Panc1 (cell line): Measurements from ENCODE around the gene PCNX2. TPM values are rescaled to one million over a fixed set of nuclear protein-coding genes. Genes with fewer than 3 reads are reported as not detected.

Experiments used
- ATAC-seq: fragments of 200-7000 bp; cut with Tn5 transposase; 2 replicates; pipeline ENCODE4 v1.9.1; 2020; ENCODE audit warnings: mild to moderate bottlenecking, moderate library complexity
- BruUV-seq: library from RNA; stranded (reverse); fragments of 400-500 nt; replicated peaks from 2 replicates; lab custom pipeline; 2021; lab: Mats Ljungman, UMichigan
- CTCF ChIA-PET: fragments of 300-600 bp; sonication (Branson Sonifier 250); formaldehyde crosslinking; loops from one replicate; lab custom pipeline; 2022; ENCODE audit warnings: antibody characterized with exemption; lab: Charles Lee
- POLR2A ChIA-PET: fragments of 300-600 bp; sonication (Branson Sonifier 250); formaldehyde crosslinking; loops from one replicate; lab custom pipeline; 2022; ENCODE audit warnings: antibody characterized with exemption; lab: Charles Lee
- DNase-seq: peaks from one replicate; pipeline ENCODE4 v3.0.0-alpha.2; 2010; ENCODE audit warnings: low read depth, low spot score
- H3K27ac ChIP-seq: 2 replicates; pipeline ENCODE4 v1.5.1; 2011; ENCODE audit warnings: mild to moderate bottlenecking, low read length, inconsistent platforms
- H3K27me3 ChIP-seq: fragments of 200-500 bp; sonication (Bioruptor generic); 2 replicates; pipeline ENCODE4 v1.6.0; 2014; ENCODE audit warnings: low read length, inconsistent platforms; ENCODE audit not compliant: control insufficient read depth, insufficient read depth
- H3K36me3 ChIP-seq: fragments of 200-500 bp; sonication (Bioruptor generic); 2 replicates; pipeline ENCODE4 v1.5.1; 2014; ENCODE audit warnings: inconsistent platforms, mild to moderate bottlenecking, low read length, moderate library complexity; ENCODE audit not compliant: control insufficient read depth, insufficient read depth
- H3K4me1 ChIP-seq: 2 replicates; pipeline ENCODE4 v1.5.1; 2011; ENCODE audit warnings: inconsistent platforms, mild to moderate bottlenecking, low read length, moderate library complexity; ENCODE audit not compliant: control insufficient read depth, insufficient read depth
- H3K4me3 ChIP-seq, 2 experiments: 2 replicates each; pipeline ENCODE4 v1.5.1; 2011 to 2012; ENCODE audit warnings: low read depth in 2 of 2, low read length in 2 of 2, mild to moderate bottlenecking in 2 of 2, inconsistent platforms in 1 of 2, moderate library complexity in 1 of 2
- H3K9me3 ChIP-seq: fragments of 200-500 bp; sonication (Bioruptor generic); 2 replicates; pipeline ENCODE4 v1.5.1; 2014; ENCODE audit warnings: low read depth, mild to moderate bottlenecking, inconsistent platforms, low read length, moderate library complexity; ENCODE audit not compliant: control insufficient read depth, insufficient read depth
- CTCF ChIP-seq: fragments of 450-650 bp; IDR thresholded peaks from 2 replicates; pipeline ENCODE4 v1.5.1; 2017; ENCODE audit warnings: mild to moderate bottlenecking
- POLR2AphosphoS5 ChIP-seq: IDR thresholded peaks from 2 replicates; pipeline ENCODE4 v1.6.1; 2012; ENCODE audit warnings: mild to moderate bottlenecking, low read depth, low read length, moderate library complexity
- REST ChIP-seq, 2 experiments: IDR thresholded peaks; 2 replicates each; pipeline ENCODE4 v1.6.1; 2011 to 2012; ENCODE audit warnings: low read depth in 2 of 2, control low read depth in 1 of 2, low read length in 1 of 2, mild to moderate bottlenecking in 1 of 2, moderate library complexity in 1 of 2; ENCODE audit not compliant: insufficient read depth in 1 of 2
- SIN3A ChIP-seq: IDR thresholded peaks from 2 replicates; pipeline ENCODE4 v1.6.1; 2012; ENCODE audit warnings: low read depth, mild to moderate bottlenecking, low read length, moderate library complexity, borderline replicate concordance; ENCODE audit not compliant: insufficient read depth
- TCF7L2 ChIP-seq: IDR thresholded peaks from 2 replicates; pipeline ENCODE4 v1.6.1; 2011; ENCODE audit warnings: mild to moderate bottlenecking, low read depth, low read length, inconsistent platforms
- in situ Hi-C: cut with HindIII; loops from 2 replicates; pipeline ENCODE4 v1.10.0; 2016; ENCODE audit warnings: low sequenced_read_pairs, low pct_unique_long_range_greater_than_20kb
- intact Hi-C: fragments of 100-400 bp; cut with micrococcal nuclease; formaldehyde crosslinking; loops from one replicate; pipeline ENCODE4 v1.10.0; 2022; ENCODE audit not compliant: unreplicated experiment
- total RNA-seq: library from RNA; stranded (reverse); gene quantifications from one replicate; pipeline ENCODE4 v1.2.1, GENCODE V29; 2021; ENCODE audit not compliant: unreplicated experiment

PCNX2 gene
- total RNA-seq, 1 experiment from 2014 or later = 2.6 TPM

GRCh38 chr1:233278631-233279030 lies 16.9 kb downstream of the PCNX2 start:
- intact Hi-C loops = no loop called here
- H3K36me3 ChIP-seq = no peaks in the 10 kb centered on the region
- no peak for ATAC-seq
- no peak for DNase-seq
- H3K27me3 ChIP-seq = no peaks in the 10 kb centered on the region
- TF ChIP-seq SIN3A (no peak), POLR2AphosphoS5 (no peak), CTCF (no peak), TCF7L2 (no peak), REST (IDR thresholded peaks at IDR 0.05; ENCODE audit: insufficient read depth in 1 of 2, low read depth in 2 of 2, low read length in 1 of 2) (no peak)
- POLR2A ChIA-PET = no interaction called here
- no TSS peak for BruUV-seq
- CTCF ChIA-PET = no interaction called here
- no peaks in the 10 kb centered on the region for H3K9me3 ChIP-seq
- H3K4me1 ChIP-seq = no peaks in the 10 kb centered on the region
- no peak overlapping the region for H3K27ac ChIP-seq
- H3K4me3 ChIP-seq = no peak overlapping the region
- in situ Hi-C loops = no loop called here

GRCh38 chr1:233277637-233278606 lies 17.6 kb downstream of the PCNX2 start:
- Histone ChIP-seq H3K9me3 (no peaks in the 10 kb centered on the region), H3K4me1 (no peaks in the 10 kb centered on the region), H3K36me3 (no peaks in the 10 kb centered on the region), H3K27ac (no peak overlapping the region), H3K27me3 (no peaks in the 10 kb centered on the region), H3K4me3 (no peak overlapping the region)
- ChIA-PET POLR2A (no interaction called here), CTCF (no interaction called here)
- intact Hi-C loops = no loop called here
- TF ChIP-seq TCF7L2 (no peak), SIN3A (no peak), REST (IDR thresholded peaks at IDR 0.05; ENCODE audit: insufficient read depth in 1 of 2, low read depth in 2 of 2, low read length in 1 of 2) (no peak), POLR2AphosphoS5 (no peak), CTCF (no peak)
- BruUV-seq = no TSS peak
- in situ Hi-C loops = no loop called here
- no peak for ATAC-seq
- DNase-seq = no peak
